ENCODE data around the gene GPD2. TPM values are rescaled to one million over a fixed set of nuclear protein-coding genes. Genes with fewer than 3 reads are reported as not detected.
A peak's percentile ranks its signal among the peaks of the same experiment; 100 is the strongest.

Gene GPD2
- total RNA-seq, 1 experiment from 2014 or later: 58.3 TPM

DNA sequence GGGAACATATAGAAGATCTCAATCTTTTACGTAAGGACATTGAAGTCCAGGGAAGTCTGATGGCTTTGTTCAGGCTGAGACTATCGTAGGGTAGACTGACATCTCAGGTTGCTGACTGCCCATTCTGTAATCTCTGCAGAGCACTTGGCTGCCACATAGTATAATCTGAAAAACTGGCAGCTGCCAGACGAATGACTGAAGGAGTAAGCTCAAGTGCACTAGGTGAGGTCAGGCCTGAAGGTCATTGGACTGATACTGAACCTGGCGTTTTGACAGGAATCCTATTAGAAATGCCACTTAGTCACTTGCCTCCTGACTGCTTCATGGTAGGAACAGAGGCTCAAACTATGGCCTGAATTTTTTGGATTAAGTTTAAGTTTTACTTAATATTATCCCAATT lies 23.5 kb downstream of the GPD2 start:
- no peaks in the 10 kb centered on the region for H3K9me3 ChIP-seq
- CTCF ChIA-PET: no interaction called here
- DNase-seq: no peak
- Mint-ChIP-seq H3K27ac (ENCODE audit: unreplicated experiment) (no peak overlapping the region), H3K27me3 (ENCODE audit: insufficient read depth, unreplicated experiment) (no peaks in the 10 kb centered on the region), H3K4me1 (ENCODE audit: low read depth, unreplicated experiment) (peaks cover 30% of the 10 kb centered on the region), H3K9me3 (ENCODE audit: unreplicated experiment) (no peaks in the 10 kb centered on the region), H3K4me3 (ENCODE audit: unreplicated experiment) (no peak overlapping the region), H3K36me3 (ENCODE audit: insufficient read depth, unreplicated experiment) (no peaks in the 10 kb centered on the region)
- POLR2A ChIA-PET: no interaction called here
- H3K36me3 ChIP-seq (ENCODE audit: control insufficient read depth, insufficient read depth, low read length): no peaks in the 10 kb centered on the region
- intact Hi-C loops (cut with micrococcal nuclease; ENCODE audit: unreplicated experiment): no loop called here
- no peak overlapping the region for H3K4me3 ChIP-seq (ENCODE audit: low read depth, low read length)
- TF ChIP-seq, protein P1, sequence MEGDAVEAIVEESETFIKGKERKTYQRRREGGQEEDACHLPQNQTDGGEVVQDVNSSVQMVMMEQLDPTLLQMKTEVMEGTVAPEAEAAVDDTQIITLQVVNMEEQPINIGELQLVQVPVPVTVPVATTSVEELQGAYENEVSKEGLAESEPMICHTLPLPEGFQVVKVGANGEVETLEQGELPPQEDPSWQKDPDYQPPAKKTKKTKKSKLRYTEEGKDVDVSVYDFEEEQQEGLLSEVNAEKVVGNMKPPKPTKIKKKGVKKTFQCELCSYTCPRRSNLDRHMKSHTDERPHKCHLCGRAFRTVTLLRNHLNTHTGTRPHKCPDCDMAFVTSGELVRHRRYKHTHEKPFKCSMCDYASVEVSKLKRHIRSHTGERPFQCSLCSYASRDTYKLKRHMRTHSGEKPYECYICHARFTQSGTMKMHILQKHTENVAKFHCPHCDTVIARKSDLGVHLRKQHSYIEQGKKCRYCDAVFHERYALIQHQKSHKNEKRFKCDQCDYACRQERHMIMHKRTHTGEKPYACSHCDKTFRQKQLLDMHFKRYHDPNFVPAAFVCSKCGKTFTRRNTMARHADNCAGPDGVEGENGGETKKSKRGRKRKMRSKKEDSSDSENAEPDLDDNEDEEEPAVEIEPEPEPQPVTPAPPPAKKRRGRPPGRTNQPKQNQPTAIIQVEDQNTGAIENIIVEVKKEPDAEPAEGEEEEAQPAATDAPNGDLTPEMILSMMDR (IDR thresholded peaks at IDR 0.05; ENCODE audit: insufficient read depth in 1 of 2, low read depth in 1 of 2, low read length in 1 of 2, severe bottlenecking in 1 of 2, unreplicated experiment in 1 of 2): no peak
- no peaks in the 10 kb centered on the region for H3K27me3 ChIP-seq (replicated peaks; ENCODE audit: control insufficient read depth, insufficient read depth, low read length)
- no TSS peak for BruUV-seq (replicated peaks)
- H3K4me1 ChIP-seq: peaks cover 37% of the 10 kb centered on the region

DNA sequence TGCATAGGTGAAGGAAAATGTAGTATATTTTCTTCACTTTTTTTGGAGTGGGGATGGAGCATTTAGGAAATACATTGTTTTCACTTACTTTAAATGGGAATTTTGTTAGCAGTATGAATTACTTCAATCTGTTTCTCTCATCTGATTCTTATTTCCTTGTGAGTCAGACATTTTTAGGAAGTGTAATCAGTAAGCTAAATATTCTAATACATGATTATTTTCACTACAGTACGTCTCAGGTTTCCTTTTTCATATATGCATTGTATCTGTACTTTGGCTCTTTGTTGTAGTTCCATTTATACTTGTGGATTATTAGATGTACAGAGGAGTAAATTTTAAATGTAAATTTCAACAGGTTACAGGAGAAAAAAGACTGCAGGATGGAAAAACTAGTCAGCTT lies 27.9 kb downstream of the GPD2 start:
- Histone ChIP-seq H3K4me1 (peaks cover 64% of the 10 kb centered on the region), H3K9me3 (no peaks in the 10 kb centered on the region), H3K27me3 (replicated peaks; ENCODE audit: control insufficient read depth, insufficient read depth, low read length) (no peaks in the 10 kb centered on the region), H3K36me3 (ENCODE audit: control insufficient read depth, insufficient read depth, low read length) (no peaks in the 10 kb centered on the region), H3K4me3 (ENCODE audit: low read depth, low read length) (no peak overlapping the region)
- no peak overlapping the region for H3K27ac Mint-ChIP-seq (ENCODE audit: unreplicated experiment)
- TF ChIP-seq, protein P1 (IDR thresholded peaks at IDR 0.05; ENCODE audit: insufficient read depth in 1 of 2, low read depth in 1 of 2, low read length in 1 of 2, severe bottlenecking in 1 of 2, unreplicated experiment in 1 of 2): no peak
- H3K27me3 Mint-ChIP-seq (ENCODE audit: insufficient read depth, unreplicated experiment): no peaks in the 10 kb centered on the region
- POLR2A ChIA-PET: interaction anchor here (1.0 kb wide), 1 partner anchor 28 kb away, joined by 3 read pairs; the partner anchor contains the start of gene GPD2
- CTCF ChIA-PET: no interaction called here
- no peaks in the 10 kb centered on the region for H3K9me3 Mint-ChIP-seq (ENCODE audit: unreplicated experiment)
- no peak for DNase-seq
- H3K4me1 Mint-ChIP-seq (ENCODE audit: low read depth, unreplicated experiment): peaks cover 57% of the 10 kb centered on the region
- intact Hi-C loops (cut with micrococcal nuclease; ENCODE audit: unreplicated experiment): loop anchor here (2.0 kb wide), 1 partner anchor 63 kb away; no protein-coding TSS in a partner anchor
- no peak overlapping the region for H3K4me3 Mint-ChIP-seq (ENCODE audit: unreplicated experiment)
- BruUV-seq (replicated peaks): no TSS peak
- peaks cover 6% of the 10 kb centered on the region for H3K36me3 Mint-ChIP-seq (ENCODE audit: insufficient read depth, unreplicated experiment)

DNA sequence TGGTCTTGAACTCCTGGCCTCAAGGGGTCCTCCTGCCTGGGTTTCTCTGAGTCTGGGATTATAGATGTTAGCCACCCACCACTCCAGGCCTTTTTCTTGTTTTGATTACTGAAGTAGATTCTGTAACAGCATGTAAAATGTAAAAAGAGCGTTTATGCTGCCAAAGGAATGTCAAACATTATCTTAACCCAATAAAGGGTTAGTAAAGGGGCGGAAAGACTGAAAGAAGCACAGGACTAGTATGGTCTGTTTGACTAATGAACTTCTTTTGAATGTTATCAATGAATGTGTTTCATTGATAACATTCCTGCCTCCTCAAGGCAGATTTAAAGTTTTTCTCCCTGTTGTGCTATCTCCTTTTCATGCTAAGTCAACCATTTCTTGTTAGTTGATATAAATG lies 29.4 kb downstream of the GPD2 start:
- H3K27me3 Mint-ChIP-seq (ENCODE audit: insufficient read depth, unreplicated experiment): no peaks in the 10 kb centered on the region
- Histone ChIP-seq H3K36me3 (ENCODE audit: control insufficient read depth, insufficient read depth, low read length) (no peaks in the 10 kb centered on the region), H3K9me3 (no peaks in the 10 kb centered on the region), H3K4me1 (peaks cover 64% of the 10 kb centered on the region), H3K27me3 (replicated peaks; ENCODE audit: control insufficient read depth, insufficient read depth, low read length) (no peaks in the 10 kb centered on the region), H3K4me3 (ENCODE audit: low read depth, low read length) (no peak overlapping the region)
- peak overlapping the region; percentile 39 for H3K4me3 Mint-ChIP-seq (ENCODE audit: unreplicated experiment)
- H3K36me3 Mint-ChIP-seq (ENCODE audit: insufficient read depth, unreplicated experiment): peaks cover 6% of the 10 kb centered on the region
- POLR2A ChIA-PET: no interaction called here
- DNase-seq: peak; percentile 49 to 52
- TF ChIP-seq, protein P1 (IDR thresholded peaks at IDR 0.05; ENCODE audit: insufficient read depth in 1 of 2, low read depth in 1 of 2, low read length in 1 of 2, severe bottlenecking in 1 of 2, unreplicated experiment in 1 of 2): no peak
- intact Hi-C loops (cut with micrococcal nuclease; ENCODE audit: unreplicated experiment): loop anchor here (1.0 to 2.0 kb wide), 4 partner anchors 10 to 65 kb away; partner anchors contain the start of gene GPD2
- H3K27ac Mint-ChIP-seq (ENCODE audit: unreplicated experiment): peak overlapping the region; percentile 86
- CTCF ChIA-PET: no interaction called here
- no TSS peak for BruUV-seq (replicated peaks)
- no peaks in the 10 kb centered on the region for H3K9me3 Mint-ChIP-seq (ENCODE audit: unreplicated experiment)
- H3K4me1 Mint-ChIP-seq (ENCODE audit: low read depth, unreplicated experiment): peaks cover 53% of the 10 kb centered on the region

Measured in Caco-2 (cell line).